A549 (cell line): ENCODE results near the gene RFTN2. TPM values are rescaled to one million over a fixed set of nuclear protein-coding genes. Genes with fewer than 3 reads are reported as not detected.

Experiments used
- ATAC-seq, 2 experiments: fragments of 200-7000 bp in 1 of 2; fragments of >200 bp in 1 of 2; cut with Nextera tagmentation in 1 of 2; cut with Tn5 transposase in 1 of 2; 3 replicates each; pipeline versions ENCODE4 v1.8.0 to v1.9.1; 2018 to 2020; ENCODE audit warnings: mild to moderate bottlenecking in 1 of 2, moderate library complexity in 1 of 2
- CTCF ChIA-PET: fragments of 300-600 bp; sonication (Branson Sonifier 250); formaldehyde crosslinking; extraction: SDS; loops from one replicate; lab custom pipeline; 2021; ENCODE audit warnings: antibody characterized with exemption, inconsistent platforms; lab: Yijun Ruan, JAX
- POLR2A ChIA-PET: fragments of 350-600 bp; formaldehyde crosslinking; extraction: SDS; loops from one replicate; lab custom pipeline; 2021; ENCODE audit warnings: antibody characterized with exemption, inconsistent platforms; lab: Yijun Ruan, JAX
- DNase-seq, 2 experiments: peaks; one replicate each; pipeline versions ENCODE4 v3.0.0 to v3.0.0-alpha.2; 2011 to 2016; ENCODE audit warnings: low read depth in 1 of 2, low spot score in 1 of 2
- FAIRE-seq: peaks from 2 replicates; lab custom pipeline; 2011; peaks lifted over from hg19 to GRCh38; lab: Jason Lieb, UNC
- H3K27ac ChIP-seq, 2 experiments: fragments of >200 bp; sonication (Bioruptor Twin); formaldehyde crosslinking; 3 replicates each; pipeline ENCODE4 v1.5.1; 2016 to 2017
- H3K4me1 ChIP-seq: fragments of >200 bp; sonication (Bioruptor Twin); formaldehyde crosslinking; 3 replicates; pipeline ENCODE4 v1.6.1; 2016
- H3K4me2 ChIP-seq: fragments of >200 bp; sonication (Bioruptor Twin); formaldehyde crosslinking; 3 replicates; pipeline ENCODE4 v1.6.1; 2016
- H3K4me3 ChIP-seq: fragments of >200 bp; sonication (Bioruptor Twin); formaldehyde crosslinking; 3 replicates; pipeline ENCODE4 v1.5.1; 2016
- H3K9me3 ChIP-seq: fragments of >200 bp; sonication (Bioruptor Twin); formaldehyde crosslinking; 3 replicates; pipeline ENCODE4 v1.6.1; 2016
- BCL3 ChIP-seq: fragments of >200 bp; sonication (Bioruptor Twin); formaldehyde crosslinking; IDR thresholded peaks from 3 replicates; pipeline ENCODE4 v1.6.1; 2016
- CHD2 ChIP-seq: fragments of 150-350 bp; IDR thresholded peaks from 2 replicates; pipeline ENCODE4 v1.6.1; 2014; ENCODE audit warnings: low read length; ENCODE audit not compliant: partially characterized antibody
- CHD4 ChIP-seq: fragments of 200-600 bp; sonication (generic); IDR thresholded peaks from 2 replicates; pipeline ENCODE4 v1.6.1; 2016; ENCODE audit warnings: antibody characterized with exemption, mild to moderate bottlenecking, borderline replicate concordance
- E2F6 ChIP-seq: IDR thresholded peaks from 2 replicates; pipeline ENCODE4 v1.6.1; 2012; ENCODE audit warnings: low read depth, borderline replicate concordance
- EHF ChIP-seq: fragments of 250-450 bp; sonication (Bioruptor Pico); IDR thresholded peaks from 2 replicates; pipeline ENCODE4 v1.5.0; 2020; ENCODE audit warnings: mild to moderate bottlenecking
- ESRRA ChIP-seq: fragments of 150-350 bp; IDR thresholded peaks from 2 replicates; pipeline ENCODE4 v1.6.1; 2014; ENCODE audit warnings: mild to moderate bottlenecking, low read length, borderline replicate concordance
- GATA3 ChIP-seq: IDR thresholded peaks from 2 replicates; pipeline ENCODE4 v1.6.1; 2012; ENCODE audit warnings: borderline replicate concordance
- HEYL ChIP-seq: fragments of 250-450 bp; sonication (Bioruptor Pico); IDR thresholded peaks from 2 replicates; pipeline ENCODE4 v1.8.0; 2021; ENCODE audit warnings: mild to moderate bottlenecking, moderate library complexity
- HMGXB4 ChIP-seq: fragments of 250-450 bp; sonication (Bioruptor Pico); IDR thresholded peaks from 2 replicates; pipeline ENCODE4 v1.5.0; 2021; ENCODE audit warnings: mild to moderate bottlenecking, moderate library complexity, borderline replicate concordance
- HOXA7 ChIP-seq: fragments of 250-450 bp; sonication (Bioruptor Pico); IDR thresholded peaks from 2 replicates; pipeline ENCODE4 v1.5.0; 2020; ENCODE audit warnings: mild to moderate bottlenecking, moderate library complexity
- KDM1A ChIP-seq: fragments of 200-600 bp; sonication (generic); IDR thresholded peaks from 2 replicates; pipeline ENCODE4 v1.6.1; 2016; ENCODE audit warnings: low read depth, mild to moderate bottlenecking
- MAFK ChIP-seq: fragments of 450-650 bp; IDR thresholded peaks from 2 replicates; pipeline ENCODE4 v1.6.1; 2014; ENCODE audit not compliant: partially characterized antibody
- MAZ ChIP-seq: fragments of 150-350 bp; IDR thresholded peaks from 2 replicates; pipeline ENCODE4 v1.6.1; 2014; ENCODE audit warnings: antibody characterized with exemption, low read depth, low read length, borderline replicate concordance
- NFE2L2 ChIP-seq: fragments of 150-350 bp; conservative IDR thresholded peaks from 2 replicates; pipeline ENCODE4 v1.6.1; 2014; ENCODE audit warnings: low read length
- NPAS2 ChIP-seq: fragments of 250-450 bp; sonication (Bioruptor Pico); IDR thresholded peaks from 2 replicates; pipeline ENCODE4 v1.8.0; 2022; ENCODE audit warnings: mild to moderate bottlenecking, moderate library complexity, borderline replicate concordance
- NR3C1 ChIP-seq: fragments of >200 bp; sonication (Bioruptor Twin); formaldehyde crosslinking; IDR thresholded peaks from 3 replicates; pipeline ENCODE4 v1.6.1; 2017
- RAD21 ChIP-seq, 2 experiments: fragments of >200 bp in 1 of 2; sonication (Bioruptor Twin) in 1 of 2; formaldehyde crosslinking in 1 of 2; IDR thresholded peaks in 1 of 2; conservative IDR thresholded peaks in 1 of 2; 2 replicates in 1 of 2; 3 replicates in 1 of 2; pipeline ENCODE4 v1.6.1; 2012 to 2018; ENCODE audit warnings: inconsistent platforms in 1 of 2
- RARB ChIP-seq: fragments of 250-450 bp; sonication (Bioruptor Pico); IDR thresholded peaks from 2 replicates; pipeline ENCODE4 v1.8.0; 2021; ENCODE audit warnings: mild to moderate bottlenecking, moderate library complexity
- RCOR1 ChIP-seq: fragments of 150-350 bp; IDR thresholded peaks from 2 replicates; pipeline ENCODE4 v1.6.1; 2014; ENCODE audit warnings: antibody characterized with exemption, low read length, low read depth
- RFX5 ChIP-seq: fragments of 450-650 bp; IDR thresholded peaks from 2 replicates; pipeline ENCODE4 v1.7.1; 2014; ENCODE audit warnings: antibody characterized with exemption, mild to moderate bottlenecking, moderate library complexity
- RNF2 ChIP-seq: fragments of 200-600 bp; sonication (generic); IDR thresholded peaks from 2 replicates; pipeline ENCODE4 v1.6.1; 2016; ENCODE audit warnings: low read depth, mild to moderate bottlenecking, antibody characterized with exemption, moderate library complexity, borderline replicate concordance
- TFCP2L1 ChIP-seq: fragments of 250-450 bp; sonication (Bioruptor Pico); IDR thresholded peaks from 2 replicates; pipeline ENCODE4 v1.5.0; 2021; ENCODE audit warnings: mild to moderate bottlenecking
- ZC3H11A ChIP-seq: fragments of 450-650 bp; IDR thresholded peaks from 2 replicates; pipeline ENCODE4 v1.6.1; 2014; ENCODE audit warnings: antibody characterized with exemption, mild to moderate bottlenecking
- ZFP36 ChIP-seq: fragments of 450-650 bp; IDR thresholded peaks from 2 replicates; pipeline ENCODE4 v1.6.1; 2014; ENCODE audit warnings: borderline replicate concordance; ENCODE audit not compliant: partially characterized antibody
- ZNF302 ChIP-seq: fragments of 250-450 bp; sonication (Bioruptor Pico); IDR thresholded peaks from 2 replicates; pipeline ENCODE4 v1.9.0; 2021; ENCODE audit warnings: inconsistent platforms, mild to moderate bottlenecking, moderate library complexity
- WGBS: methylation state at CpG from one replicate; pipeline ENCODE4 v1.1.6; 2017; ENCODE audit errors: missing lambda C conversion rate; 5-methylcytosine and 5-hydroxymethylcytosine counted together
- polyA plus RNA-seq, 4 experiments: library from polyadenylated mRNA; depleted of rRNA in 3 of 4; stranded (reverse); fragments of >200 nt; fragmentation: RNase III in 1 of 4; extraction: RNeasy Plus Mini Kit Qiagen cat#74134 plus additional on column Dnase treatment in 1 of 4; gene quantifications; 2 replicates in 3 of 4; 3 replicates in 1 of 4; pipeline ENCODE4 v1.2.3, GENCODE V29; 2011 to 2017
- TF ChIP-seq, protein P1 (sequence below): fragments of >200 bp; sonication (Bioruptor Twin); formaldehyde crosslinking; IDR thresholded peaks from 2 replicates; pipeline ENCODE4 v1.6.1; 2016
- TF ChIP-seq, protein P2 (sequence below): IDR thresholded peaks from 2 replicates; pipeline ENCODE4 v1.6.1; 2012

RFTN2 gene
- polyA plus RNA-seq, 2 of the 4 experiments (the other 2 are of a cell fraction): 0.03 to 0.17 TPM

DNA sequence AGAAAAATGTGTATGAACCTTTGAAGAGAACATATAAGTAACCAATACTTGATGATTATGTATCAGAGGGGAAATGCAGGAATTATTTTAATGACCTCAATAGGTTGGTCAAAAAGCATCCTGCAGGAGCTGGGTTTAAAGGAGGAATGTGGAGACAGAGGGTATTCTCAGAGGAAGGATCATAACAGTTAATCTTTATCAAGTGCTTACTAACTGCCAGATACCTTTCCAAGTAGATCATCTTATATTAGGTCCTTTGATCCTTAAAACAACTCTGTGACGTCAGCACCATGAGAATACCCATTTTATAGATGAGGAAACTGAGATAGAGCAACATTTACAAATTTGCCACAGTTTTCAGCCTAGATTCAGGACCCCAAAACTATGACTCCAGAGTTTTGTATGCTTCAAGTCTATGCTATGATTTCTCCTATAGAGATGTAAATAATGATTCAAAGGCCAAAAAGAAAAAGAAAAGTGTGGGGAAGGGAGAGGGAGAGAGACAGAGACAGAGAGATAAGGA is 3.0 kb downstream of the RFTN2 start:
- H3K4me1 ChIP-seq: no peaks in the 10 kb centered on the region
- FAIRE-seq (no peak), ATAC-seq (no peak), DNase-seq (no peak)
- WGBS: 9% methylated on average over 1 of the region's 1 CpG
- no peak overlapping the region for H3K4me2 ChIP-seq
- TF ChIP-seq KDM1A (peak; percentile 29; the same call in 1 of the 2 replicates), CHD4 (no peak)
- H3K4me3 ChIP-seq: no peak overlapping the region
- no peaks in the 10 kb centered on the region for H3K9me3 ChIP-seq
- POLR2A ChIA-PET: no interaction called here
- CTCF ChIA-PET: no interaction called here
- no peak overlapping the region for H3K27ac ChIP-seq

- TF ChIP-seq ZC3H11A: no peak
- no peak for TF ChIP-seq MAFK
- no peak for TF ChIP-seq RARB (CRISPR knock-in tag)
- no peak for TF ChIP-seq ZNF302 (CRISPR knock-in tag)
- TF ChIP-seq EHF: no peak
- no peak for TF ChIP-seq HEYL (CRISPR knock-in tag)
- TF ChIP-seq HMGXB4: no peak
- no peak for TF ChIP-seq E2F6
- TF ChIP-seq HOXA7 (CRISPR knock-in tag): no peak
- no peak for TF ChIP-seq RNF2
- TF ChIP-seq CHD2: no peak
- TF ChIP-seq, protein P1, sequence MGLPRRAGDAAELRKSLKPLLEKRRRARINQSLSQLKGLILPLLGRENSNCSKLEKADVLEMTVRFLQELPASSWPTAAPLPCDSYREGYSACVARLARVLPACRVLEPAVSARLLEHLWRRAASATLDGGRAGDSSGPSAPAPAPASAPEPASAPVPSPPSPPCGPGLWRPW: no peak
- no peak for TF ChIP-seq BCL3
- no peak for TF ChIP-seq RAD21 (conservative IDR thresholded peaks at IDR 0.05 in 1 of 2, IDR thresholded peaks at IDR 0.05 in 1 of 2)
- TF ChIP-seq, protein P2, sequence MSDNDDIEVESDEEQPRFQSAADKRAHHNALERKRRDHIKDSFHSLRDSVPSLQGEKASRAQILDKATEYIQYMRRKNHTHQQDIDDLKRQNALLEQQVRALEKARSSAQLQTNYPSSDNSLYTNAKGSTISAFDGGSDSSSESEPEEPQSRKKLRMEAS: no peak
- TF ChIP-seq MAZ: no peak
- no peak for TF ChIP-seq NFE2L2
- TF ChIP-seq NR3C1: no peak
- TF ChIP-seq, all 56 proteins: peak for 0
- Histone ChIP-seq H3K4me1 (no peaks in the 10 kb centered on the region), H3K27ac (no peak overlapping the region), H3K9me3 (0 out of 3 replicates have a peak, but pooled peaks cover 4% of the 10 kb centered on the region), H3K4me2 (no peak overlapping the region), H3K4me3 (no peak overlapping the region)
- ATAC-seq: no peak
- CTCF ChIA-PET: no interaction called here
- no peak for DNase-seq
- no peak for FAIRE-seq
- POLR2A ChIA-PET: no interaction called here
Observed at GRCh38 chr2:197669077-197669476, 6.3 kb downstream of the RFTN2 start.

DNA sequence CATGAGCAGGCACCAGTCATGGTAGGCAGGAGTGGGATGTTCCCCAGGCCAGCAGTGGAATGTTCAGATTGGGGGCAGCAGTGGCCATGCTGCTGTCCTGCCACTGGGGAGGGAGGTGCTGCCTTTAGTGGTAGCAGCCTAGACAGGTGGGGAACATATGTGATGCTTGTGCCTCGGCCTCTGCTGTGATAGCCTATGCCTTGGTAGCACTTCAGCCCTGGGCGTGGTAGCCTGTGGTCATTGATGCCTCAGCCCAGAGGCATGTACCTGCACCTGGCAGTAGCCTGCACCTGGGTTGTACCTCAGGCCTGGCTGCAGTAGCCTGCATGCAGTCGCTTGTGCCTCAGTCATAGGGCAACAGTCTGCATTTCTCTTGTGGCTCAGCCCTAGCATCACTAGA is 7.1 kb downstream of the RFTN2 start:
- ChIA-PET POLR2A (no interaction called here), CTCF (no interaction called here)
- FAIRE-seq: no peak
- TF ChIP-seq TFCP2L1: no peak
- TF ChIP-seq RARB (CRISPR knock-in tag): no peak
- no peak for TF ChIP-seq RCOR1
- no peak for TF ChIP-seq RNF2
- TF ChIP-seq ZFP36: no peak
- no peak for TF ChIP-seq BCL3
- no peak for TF ChIP-seq ESRRA
- TF ChIP-seq EHF: no peak
- no peak for TF ChIP-seq HMGXB4
- no peak for TF ChIP-seq GATA3
- no peak for TF ChIP-seq RFX5
- TF ChIP-seq ZC3H11A: no peak
- no peak for TF ChIP-seq NPAS2 (CRISPR knock-in tag)
- Histone ChIP-seq H3K4me1 (no peaks in the 10 kb centered on the region), H3K27ac (no peak overlapping the region), H3K4me3 (no peak overlapping the region), H3K9me3 (0 out of 3 replicates have a peak, but pooled peaks cover 4% of the 10 kb centered on the region), H3K4me2 (no peak overlapping the region)
- no peak for DNase-seq
- 20% methylated on average over 1 of the region's 3 CpGs for WGBS
- no peak for ATAC-seq
